Measurements from ENCODE around the gene CTNND2.
"Not testable (repeated sequence)": the region's sequence is repeated elsewhere in the genome, so short reads cannot be mapped to it uniquely, and the experiment has no call there.

The CTNND2 gene

DNA sequence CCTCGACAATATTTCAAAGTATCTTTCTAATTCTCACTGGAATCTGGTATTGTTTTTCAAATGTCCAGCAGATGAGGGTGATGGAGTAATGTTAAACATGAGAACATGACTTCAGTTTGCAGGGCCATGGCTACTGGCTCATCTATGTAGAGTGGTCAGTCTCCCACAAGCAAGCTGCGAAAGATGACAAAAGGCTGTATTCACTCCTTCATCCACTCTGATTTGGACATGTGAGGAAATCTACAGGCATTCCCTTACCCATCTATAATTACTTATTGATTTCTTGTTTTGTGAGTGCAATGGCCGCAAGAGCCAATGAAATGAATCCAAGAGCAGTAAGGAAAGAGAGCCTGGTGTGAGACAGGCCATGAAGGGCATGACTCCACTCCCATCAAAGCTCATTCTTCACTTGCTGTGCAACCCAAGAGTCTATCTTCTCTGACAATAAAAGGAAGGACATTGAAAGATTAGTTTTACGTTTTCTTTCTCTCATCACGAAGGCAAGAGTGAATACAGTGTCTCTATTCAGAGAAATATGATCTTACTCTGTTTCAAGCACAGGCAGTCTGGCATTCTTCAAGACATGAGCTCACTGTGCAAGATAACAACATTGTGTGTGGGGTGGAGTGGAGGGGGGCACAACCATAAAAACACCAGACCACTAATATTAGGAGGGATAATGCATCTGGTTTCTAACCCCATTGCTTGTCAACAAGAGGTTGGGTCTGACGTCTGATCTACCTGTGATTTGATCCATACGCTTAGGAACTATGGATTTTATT is 893.6 kb downstream of the CTNND2 start:
- no peak for DNase-seq

DNA sequence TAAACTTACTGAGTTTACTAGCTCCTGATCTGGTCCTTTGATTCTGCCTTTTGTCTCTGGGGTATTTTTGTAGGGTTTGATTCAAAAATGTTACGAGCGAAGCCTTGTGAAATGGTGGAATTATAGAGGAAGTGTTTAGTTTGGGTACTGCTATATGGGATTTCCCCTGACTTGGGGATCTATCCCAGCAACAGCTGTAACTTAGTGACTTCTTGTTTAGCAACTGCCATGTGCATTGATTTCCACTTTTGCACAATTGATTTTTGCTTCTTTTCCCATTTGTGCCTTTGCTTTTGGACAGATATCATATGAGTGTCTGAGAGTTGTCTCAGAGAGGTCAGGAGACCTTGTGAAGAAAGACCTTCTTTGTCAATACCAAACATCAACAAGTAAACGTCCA is 894.7 kb downstream of the CTNND2 start:
- DNase-seq = no peak

DNA sequence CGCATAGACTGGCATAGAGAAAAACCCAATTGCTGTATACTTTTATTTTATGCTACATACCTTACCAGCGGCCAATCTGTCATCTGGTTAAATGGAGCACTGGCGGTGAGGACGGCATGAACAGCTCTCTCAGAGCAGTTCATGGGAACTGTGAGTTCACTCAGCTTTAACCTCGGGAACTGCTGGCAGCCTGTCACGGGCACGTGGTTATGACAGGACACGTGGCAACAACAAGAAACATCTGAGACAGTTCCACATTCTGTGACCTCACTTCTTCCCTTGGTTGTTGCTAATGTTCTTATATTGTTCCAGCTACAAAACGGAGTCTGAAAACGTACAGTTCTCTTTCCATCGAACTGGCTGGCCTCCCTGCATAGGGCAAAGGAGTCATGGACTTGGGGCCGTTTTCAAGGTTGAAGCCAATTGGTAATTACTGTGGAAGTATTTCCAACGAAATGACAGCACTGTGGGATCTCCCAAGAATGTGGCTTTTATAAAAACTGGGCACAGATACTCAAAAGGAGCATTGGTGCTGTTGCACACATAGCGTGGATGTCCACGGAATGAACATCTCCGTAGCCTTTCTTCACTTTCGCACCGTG is 896.9 kb downstream of the CTNND2 start:
- no peak for DNase-seq

DNA sequence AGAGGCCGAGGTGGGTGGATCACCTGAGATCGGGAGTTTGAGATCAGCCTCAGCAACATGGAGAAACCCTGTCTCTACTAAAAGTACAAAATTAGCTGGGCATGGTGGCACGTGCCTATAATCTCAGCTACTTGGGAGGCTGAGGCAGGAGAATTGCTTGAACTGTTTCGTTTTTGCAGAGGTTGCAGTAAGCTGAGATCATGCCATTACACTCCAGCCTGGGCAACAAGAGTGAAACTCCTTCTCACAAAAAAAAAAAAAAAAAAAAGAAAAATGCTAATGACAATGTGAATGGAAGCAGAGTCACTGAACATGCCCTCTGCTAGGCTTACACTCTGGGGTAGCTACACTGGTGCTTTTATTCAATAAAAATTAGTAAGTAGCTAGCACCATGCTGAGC is 899.7 kb downstream of the CTNND2 start:
- not testable (repeated sequence) for DNase-seq

DNA sequence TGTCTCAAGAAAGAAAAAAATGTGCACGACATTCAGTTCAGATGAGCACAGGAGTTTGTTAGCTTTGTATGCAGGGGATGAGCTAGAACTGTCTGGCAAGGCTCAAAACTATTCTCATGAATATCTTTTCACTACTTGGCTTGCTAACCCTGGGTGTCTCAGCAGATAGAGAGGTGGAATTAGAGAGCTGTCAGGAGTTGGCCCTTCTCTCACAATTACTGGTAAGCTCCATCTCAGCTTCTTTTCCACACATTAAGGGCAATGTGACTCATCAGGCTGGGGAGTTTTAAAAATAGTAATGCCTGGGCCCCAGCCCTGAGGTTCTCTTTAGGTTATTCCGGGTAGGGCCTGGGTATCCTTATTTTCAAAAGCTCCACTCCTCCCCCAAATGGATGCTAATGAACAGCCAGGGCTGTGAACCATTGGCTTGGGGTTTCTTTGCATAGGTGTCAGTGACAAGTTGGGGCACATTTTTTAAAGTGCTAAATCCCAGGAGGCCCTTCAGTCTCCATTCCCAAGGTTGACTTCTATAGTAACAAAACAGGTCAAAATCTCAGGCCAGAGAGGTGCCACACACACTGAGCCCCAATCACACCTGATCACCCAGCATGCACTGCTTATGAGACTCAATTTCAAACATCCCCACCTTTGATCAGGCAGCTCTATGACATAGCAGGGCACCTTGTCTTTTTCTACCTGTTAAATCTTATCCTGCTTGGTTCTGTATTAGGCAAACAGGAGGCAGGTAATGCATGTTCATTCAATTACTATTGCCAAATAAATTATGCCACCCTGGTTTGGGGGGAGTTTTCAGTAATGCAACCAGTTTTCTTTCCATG is 903.5 kb downstream of the CTNND2 start:
- no peak for DNase-seq

DNA sequence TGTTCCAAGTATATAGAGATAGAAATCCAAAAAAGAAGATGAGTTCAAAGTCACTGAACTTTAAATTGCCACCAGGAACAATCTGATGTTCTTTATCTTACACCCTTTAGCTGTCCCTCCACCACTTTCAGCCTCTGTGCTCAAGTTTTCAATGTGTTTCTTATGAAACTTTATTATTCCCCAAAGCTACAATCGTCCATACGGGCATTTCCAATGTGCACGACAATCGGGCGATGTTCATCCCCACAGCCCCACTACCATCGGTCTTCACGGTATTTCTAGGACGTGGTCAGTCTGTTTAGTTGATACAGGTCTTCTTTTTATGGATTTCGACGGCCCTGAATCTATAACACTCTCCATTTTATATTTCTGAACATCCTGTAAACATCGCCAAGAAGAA is 904.5 kb downstream of the CTNND2 start:
- no peak for DNase-seq

DNA sequence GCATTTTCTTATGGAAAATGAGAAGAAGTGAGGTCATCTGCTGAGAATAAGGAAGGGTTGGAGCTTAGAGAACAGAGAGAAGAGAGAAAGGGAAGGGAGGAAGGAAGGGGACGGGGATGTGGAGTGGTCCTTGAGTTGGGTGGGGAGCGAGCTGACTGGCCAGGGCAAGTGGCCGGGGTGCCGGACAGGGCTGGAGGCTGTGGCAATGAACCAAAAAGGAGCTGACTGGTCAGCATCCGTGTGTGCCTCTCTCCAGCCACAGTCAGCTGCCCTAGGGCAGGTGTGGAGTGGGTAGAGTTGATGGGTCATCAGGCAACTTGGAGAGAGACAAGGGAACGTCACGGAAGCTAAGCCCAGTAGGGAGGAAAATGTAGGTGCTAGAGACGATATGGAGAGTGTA is 908.4 kb downstream of the CTNND2 start:
- no peak for DNase-seq

DNA sequence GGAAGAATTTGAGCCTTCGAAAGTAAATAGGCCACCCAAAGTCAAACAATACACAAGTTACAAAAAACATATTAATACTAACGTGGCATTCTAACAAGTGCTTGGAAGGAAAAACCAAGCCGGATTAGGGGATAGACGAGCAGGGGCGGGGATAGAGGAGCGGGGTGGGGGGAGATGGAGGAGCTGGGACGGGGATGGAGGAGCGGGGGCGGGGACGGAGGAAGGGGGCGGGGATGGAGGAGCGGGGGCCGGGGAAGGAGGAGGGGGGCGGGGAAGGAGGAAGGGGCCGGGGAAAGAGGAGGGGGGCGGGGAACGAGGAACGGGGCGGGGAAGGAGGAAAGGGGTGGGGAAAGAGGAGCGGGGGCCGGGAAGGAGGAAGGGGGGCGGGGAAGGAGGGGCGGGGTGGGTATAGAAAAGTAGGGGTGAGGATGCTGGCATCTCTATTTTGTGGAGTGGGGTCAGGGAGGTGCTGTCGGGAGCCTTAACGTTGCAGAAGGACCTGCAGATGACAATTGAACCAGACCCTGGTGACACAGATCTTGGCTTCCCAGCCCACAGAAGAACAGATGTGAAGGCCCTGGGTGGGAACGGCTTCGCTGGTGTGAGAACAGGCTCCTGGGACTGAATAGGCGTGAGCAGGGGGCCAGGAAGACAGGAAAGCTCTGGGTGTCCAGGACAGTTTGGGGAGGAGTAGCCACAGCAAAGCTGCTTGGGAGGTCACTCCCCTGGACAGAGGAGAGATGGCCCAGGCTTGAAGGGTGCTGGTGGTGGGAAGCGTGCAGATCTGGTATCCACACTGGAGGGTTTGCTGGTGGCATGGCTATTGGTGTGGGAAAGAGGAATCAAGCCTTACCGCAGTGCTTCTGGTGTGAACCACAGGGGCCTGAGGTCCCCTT is 909.9 kb downstream of the CTNND2 start:
- DNase-seq = no peak

DNA sequence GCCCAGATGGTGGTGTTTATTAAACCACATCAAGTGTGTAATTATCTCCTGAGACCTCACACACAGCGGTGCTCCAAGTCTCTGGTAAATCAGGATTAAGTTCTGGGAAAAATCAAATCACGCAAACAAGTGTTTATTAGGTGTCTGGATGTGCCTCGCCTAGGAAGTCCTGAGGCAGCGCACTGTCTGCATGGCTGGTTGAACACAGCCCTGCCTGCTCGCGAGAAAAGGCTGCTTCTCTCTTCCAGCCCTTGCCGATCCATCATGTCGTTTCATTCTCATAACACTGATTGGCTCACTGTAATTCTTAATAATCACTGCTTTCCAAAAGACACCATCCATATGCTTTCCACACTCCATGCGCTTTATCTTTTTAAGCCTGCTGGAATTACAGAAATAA is 913.6 kb downstream of the CTNND2 start:
- no peak for DNase-seq

DNA sequence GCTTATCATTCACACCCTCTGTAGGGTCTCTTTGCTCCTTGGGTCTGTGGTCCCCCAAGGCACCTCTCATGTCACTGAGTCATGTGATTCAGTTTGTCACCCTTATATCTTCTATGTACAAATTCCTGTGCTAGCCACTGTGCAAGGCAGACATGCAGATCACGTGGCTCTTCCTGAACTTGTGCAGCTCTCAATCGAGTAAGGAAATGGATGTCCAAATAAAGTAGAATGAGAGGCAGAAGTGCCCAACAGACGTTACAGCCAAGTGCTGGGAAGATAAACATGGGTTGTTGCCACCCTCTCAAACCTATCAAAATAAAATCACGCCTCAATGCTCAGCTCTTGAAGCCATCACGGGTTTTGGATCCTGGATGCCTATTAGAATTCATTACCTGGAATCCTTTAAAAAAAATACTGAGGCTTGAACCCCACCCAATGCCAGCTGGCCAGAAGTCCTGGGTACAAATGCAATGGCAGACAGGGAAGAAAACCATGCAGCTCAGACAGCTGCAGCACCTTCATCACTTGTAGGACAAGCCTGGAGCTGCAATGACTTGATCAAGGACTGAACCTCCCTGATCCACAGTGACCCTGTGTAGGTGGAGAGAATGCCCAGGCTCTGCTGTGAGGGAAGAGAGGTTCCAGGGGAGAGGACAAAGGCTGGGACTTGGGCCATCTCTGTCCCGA is 914.5 kb downstream of the CTNND2 start:
- no peak for DNase-seq

DNA sequence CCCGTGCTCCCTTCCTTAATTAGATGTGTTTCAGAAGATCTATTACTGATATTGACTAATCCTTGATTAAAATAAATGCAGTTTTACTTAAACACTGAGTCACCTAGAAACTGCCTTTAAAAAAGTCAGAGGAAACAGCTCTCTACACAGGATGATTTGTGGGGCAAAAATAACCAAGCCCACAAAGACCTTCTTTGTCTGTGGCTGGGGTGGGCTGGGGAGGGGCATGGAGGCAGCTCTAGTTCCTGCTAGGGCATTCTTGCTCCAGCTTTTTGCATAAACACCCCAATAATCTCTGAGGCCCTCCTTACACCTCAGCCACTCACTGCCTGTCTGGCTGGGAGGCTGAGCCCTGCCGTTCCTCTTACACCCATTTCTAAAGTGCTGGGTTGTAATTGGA is 915.6 kb downstream of the CTNND2 start:
- no peak for DNase-seq

DNA sequence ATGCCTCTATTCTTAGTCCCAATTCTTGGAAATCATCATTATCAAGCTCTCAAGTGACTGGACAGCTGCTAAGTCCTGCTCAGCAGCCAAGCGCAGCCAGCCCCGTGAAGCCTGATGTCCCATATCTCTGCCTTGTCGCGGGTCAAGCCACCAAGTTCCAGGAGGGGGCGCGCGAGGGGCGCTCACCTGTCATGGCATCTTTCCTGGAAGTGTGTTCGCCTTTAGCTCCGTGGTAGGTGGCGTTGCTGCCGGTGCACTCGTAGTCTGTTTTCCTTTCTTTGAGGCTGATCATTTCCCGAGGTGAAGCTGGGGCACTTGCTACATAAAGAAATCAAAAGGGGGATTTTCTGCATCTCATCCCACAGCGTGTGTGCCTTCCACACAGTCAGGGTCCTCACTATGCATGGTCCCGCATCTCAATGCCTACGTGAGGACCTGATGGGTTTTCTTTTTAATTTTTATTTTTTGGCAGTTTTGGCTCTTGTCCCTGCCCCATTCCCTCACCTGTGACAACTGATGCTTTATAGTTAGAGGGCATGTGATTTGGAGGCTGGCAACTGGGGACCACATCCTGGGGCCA is 916.2 kb downstream of the CTNND2 start:
- no peak for DNase-seq

DNA sequence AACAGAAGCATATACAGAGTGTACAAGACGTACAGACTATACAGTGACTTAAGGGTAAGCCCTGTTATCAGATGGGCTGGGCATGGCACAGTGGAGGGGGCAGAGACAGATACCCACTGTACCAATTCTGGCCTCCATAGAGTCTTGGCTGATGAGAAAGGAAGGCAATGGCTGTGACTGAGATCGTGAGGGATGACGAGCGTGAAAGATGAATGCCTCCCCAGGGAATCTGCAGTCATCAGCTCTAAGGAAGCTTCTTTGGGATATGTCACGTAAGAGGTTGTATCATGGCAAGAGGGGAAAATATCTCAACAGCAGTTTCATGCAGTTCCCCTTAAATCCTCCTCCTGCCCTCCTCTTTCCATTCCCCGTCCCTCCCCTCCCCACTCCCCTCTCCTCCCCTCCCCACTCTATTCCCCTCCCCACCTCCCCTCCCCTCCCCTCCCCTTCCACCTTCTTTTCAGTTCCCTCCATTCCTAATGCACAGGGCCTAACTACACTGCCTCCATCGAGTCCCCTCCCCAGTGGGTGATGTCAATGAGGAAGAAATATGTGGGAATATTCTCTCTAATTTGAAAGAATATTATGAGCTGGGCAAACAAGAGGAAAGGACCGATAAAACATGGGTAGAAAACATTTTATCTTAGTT is 916.8 kb downstream of the CTNND2 start:
- no peak for DNase-seq

DNA sequence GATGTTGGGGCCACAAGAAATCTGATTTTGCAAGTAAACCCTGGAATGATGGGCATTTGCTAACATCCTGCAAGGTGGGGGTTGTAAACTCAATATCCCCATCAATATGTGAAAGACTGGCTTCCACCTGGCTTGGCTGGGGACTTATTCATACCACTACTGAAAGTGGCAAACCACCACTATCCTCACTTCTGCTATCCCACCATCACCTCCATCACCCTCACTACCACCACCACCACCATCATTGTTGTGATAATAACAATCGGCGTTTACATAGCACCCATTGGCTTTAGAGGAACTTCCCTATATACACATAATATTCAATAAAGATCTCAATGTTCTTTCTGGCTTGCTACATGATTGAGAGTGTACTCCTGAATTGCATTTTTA is 918.5 kb downstream of the CTNND2 start:
- no peak for DNase-seq

DNA sequence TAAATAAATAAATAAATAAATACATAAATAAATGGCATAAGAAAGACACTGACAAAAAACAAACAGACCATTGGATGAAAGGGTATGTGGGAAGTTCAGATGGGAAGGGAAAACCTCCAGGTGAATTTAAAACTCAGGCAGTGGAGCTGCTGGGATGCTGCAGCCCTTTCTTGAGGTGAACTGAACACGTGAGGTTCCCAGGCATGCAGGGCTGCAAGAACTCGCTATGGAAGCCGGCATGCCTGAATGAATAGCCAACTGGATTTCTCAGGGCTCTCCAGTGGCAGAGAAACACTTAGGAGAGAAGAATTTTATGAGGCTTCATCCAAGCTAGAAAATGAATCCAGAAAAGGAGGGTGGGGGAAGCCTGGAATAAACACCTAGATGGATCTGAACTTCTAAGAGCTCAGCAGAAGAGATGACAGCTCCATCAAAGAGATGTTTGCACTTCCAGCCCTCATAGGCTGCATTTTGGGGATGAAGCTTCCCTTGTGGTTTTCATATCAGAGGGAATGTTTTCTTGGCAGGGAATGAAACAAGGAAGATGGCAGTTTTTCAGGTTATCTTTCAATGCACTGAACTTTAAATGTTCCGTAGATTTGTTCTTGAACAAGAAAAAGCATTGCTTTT is 919.0 kb downstream of the CTNND2 start:
- no peak for DNase-seq

DNA sequence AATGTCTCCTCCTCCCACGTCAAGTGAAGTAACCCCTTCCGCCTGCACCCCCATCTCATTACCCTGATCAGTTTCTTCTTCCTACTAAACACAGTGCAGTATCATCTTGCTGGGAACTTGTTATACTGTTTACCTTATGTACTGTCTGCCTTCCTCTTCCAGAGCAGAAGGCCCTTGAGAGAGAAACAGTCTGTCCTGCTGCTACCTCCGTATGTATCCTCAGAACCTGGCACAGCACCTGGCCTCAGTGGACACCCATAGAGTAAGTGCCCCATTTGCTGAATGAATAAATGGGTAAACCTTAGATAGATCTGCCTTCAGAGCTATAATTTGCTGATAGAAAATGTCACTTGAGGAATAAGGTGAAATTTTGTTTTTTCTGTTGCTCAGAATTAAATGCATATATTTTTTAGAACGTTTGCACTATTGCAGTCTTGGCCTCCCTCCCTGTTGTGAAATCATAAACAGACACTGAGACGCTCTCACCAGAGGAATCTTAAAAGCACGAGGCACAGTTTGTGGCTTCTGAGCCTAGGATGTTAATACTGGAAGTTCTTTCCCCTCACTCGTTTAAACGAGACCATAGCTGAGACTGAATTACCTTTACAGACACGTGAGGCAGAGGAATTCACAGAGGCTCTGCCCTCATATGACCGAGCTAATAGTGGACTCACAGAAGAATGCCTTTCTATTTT is 920.1 kb downstream of the CTNND2 start:
- no peak for DNase-seq

DNA sequence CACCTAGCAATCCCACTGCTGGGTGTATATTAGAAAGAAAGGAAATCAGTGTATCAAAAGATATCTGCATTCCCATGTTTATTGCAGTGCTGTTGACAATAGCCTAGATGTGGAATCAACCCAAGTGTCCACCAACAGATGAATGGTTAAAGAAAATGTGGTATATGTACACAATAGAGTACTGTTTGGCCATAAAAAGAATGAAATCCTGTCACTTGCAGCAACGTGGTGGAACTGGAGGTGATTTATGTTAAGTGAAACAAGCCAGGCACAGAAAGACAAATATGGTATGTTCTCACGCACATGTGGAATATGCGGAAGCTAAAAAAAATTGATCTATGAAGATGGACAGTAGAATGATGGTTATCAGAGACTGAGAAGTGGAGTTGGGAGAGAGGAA is 921.6 kb downstream of the CTNND2 start:
- no peak for DNase-seq

DNA sequence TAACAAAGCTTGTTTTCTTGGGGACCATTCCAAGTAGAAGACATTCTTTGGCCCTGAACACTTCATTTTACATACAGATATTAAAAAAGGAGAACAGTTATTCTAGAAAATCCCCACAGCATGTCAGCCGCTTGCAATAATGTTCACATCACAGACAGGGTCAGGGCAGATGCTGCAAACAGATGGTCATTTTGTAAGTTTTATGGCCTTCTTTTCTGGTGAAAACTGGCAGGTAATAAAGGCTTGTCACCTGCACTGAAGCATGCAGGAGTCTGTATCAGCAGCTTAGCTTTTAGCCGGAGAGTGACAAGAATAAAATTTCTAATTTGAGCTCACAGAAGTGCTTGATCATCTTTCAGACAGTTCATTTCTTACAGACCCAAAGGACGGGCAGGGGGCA is 922.3 kb downstream of the CTNND2 start:
- DNase-seq = no peak

DNA sequence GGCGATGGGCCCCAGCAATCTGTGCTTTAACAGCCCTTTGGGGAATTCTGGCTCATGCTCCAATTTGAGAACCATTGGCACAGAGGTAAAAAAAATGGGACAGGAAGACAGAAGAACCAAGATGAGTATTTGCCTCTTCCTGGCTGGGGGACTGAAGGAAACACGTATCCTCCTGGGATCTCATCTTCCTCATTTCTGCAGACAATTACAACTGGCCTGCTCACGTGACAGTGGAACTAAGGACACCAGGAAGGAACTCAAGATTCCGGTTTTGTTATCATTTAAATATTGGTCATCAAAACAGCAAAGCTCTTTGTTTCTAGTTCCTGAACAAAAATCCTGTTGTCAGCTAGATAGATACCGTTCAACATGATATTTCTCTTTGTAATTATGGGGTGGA is 927.2 kb downstream of the CTNND2 start:
- no peak for DNase-seq

DNA sequence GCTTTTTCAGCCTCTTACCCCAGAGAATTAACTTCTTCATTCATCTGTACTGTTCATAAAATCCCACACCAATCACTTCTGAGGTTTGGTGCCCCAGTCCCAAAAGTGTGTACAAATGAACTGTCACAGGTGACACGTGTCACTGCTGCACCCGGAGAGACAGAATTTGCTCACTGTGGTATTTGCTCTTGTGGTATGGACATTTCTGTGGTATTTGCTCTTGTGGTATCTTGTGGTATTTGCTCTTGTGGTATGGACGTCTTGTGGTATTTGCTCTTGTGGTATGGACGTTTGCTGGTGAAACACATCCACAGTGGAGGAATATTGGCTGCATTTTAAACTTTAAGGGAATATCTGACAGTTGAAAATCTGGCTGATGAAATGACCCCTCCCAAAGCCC is 928.3 kb downstream of the CTNND2 start:
- no peak for DNase-seq
